GM12892 (cell line): Measurements from ENCODE around the gene TRAIP.
"Not testable (repeated sequence)": the region's sequence is repeated elsewhere in the genome, so short reads cannot be mapped to it uniquely, and the experiment has no call there.

Experiments used
- DNase-seq: peaks from one replicate; pipeline ENCODE4 v3.0.0; 2011; ENCODE audit not compliant: insufficient read length
- FAIRE-seq: peaks from 2 replicates; lab custom pipeline; 2011; peaks lifted over from hg19 to GRCh38; lab: Jason Lieb, UNC
- POLR2A ChIP-seq: IDR thresholded peaks from 2 replicates; pipeline ENCODE4 v1.6.1; 2011; ENCODE audit warnings: low read depth, low read length, control low read depth
- POLR2AphosphoS5 ChIP-seq: IDR thresholded peaks from 2 replicates; pipeline ENCODE4 v1.6.1; 2011; ENCODE audit warnings: low read depth, low read length, control low read depth
- TAF1 ChIP-seq: IDR thresholded peaks from 2 replicates; pipeline ENCODE4 v1.6.1; 2011; ENCODE audit warnings: low read depth, mild to moderate bottlenecking, control low read depth, low read length, borderline replicate concordance

The TRAIP gene

GRCh38 chr3:49793486-49794085 lies 62.8 kb downstream of the TRAIP start:
- no peak for TF ChIP-seq POLR2A
- no peak for TF ChIP-seq TAF1
- TF ChIP-seq POLR2AphosphoS5 = no peak
- FAIRE-seq = no peak
- DNase-seq = peak; percentile 12

DNA sequence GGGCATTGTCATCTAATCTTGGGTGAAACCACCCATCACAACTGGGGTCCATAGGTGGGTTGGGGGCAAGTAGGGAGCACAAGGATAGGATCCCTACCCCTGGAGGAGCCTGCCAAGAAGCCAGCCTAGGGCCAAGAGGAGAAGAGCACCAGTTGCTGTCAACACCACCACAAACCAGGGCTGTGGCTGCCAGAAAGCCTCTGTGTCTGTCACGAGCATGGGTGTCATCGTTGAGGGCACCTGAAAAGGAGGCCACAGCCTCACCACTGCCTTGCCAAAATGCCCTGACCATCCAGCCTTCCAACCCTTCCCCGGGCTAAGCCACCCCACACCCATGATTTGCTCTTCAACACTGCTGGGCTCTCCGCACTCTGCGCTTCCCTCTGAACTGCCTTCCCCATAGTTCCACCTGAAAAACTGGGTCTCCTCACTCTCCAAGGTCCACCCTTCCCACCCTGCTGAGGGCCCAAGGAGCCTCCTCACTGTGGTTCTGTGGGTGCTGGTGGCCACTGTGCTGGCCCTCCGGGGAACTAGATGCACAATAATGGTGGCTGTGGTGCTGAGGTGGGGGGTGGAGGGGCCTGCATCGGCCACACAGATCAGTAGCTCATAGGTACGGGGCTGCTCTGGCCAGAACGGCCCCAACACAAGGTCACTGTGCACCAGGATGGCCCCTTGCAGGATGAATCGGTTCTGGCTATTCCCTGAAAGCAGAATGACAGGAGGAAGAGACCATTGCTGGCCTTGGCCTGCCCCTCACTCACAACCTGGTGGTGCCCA lies 63.8 kb downstream of the TRAIP start:
- TF ChIP-seq POLR2A (no peak), POLR2AphosphoS5 (no peak), TAF1 (no peak)
- FAIRE-seq (no peak), DNase-seq (peak; percentile 6)

DNA sequence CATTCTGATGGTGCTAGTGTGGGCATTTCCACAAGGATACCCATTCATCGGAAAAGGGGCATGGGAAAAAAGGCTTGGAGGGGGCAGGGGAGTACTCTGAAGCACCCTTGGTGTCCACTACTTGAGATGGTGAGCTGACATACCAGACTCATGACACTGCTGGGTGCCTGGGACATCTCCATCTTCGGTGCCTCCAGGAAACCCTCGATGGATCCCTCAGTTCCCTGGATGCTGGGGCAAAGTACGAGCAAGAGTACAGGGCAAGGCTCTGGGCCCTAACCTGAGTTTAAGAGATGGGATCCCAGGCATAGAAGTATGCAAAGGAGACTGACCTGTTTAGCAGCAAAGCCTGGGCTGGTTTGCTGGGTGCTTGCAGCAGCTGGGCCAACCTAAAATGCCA lies 64.8 kb downstream of the TRAIP start:
- TF ChIP-seq POLR2A (no peak), TAF1 (no peak), POLR2AphosphoS5 (no peak)

DNA sequence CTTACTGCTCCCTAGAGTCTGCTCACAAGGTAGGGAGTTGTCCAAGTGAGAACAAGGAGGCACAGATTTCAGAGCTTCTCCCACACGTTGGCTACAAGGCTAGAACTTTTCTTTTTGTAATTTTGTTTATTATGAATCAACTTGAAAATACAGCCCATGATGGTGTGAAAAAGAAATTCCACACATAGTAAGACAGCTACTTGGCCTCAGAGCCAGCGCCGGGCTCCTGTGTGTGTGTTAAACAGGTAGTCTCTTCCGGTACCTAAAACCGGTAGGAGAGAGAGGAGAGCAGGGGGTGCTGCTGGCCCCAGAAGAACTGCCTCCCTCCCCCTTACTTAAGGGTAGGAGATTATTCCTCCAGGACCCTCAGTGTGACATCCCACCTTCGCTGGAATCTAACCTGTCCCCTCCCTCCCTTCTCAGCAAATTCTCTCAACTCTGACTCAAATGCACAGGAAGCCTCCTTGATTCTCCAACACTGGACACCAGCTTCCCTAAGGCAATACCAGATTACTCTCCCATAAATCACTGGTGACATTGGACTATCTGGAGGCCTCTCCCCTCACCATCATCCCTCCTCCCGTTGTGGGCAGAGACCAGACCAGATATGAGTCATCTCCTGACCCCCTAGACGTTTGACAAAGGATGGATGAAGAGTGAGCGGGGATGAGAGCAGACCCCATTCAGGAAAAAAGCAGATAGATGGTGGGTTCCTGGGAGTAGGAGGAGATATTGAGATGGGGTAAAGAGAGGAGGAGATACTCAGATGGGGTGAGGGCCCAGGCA lies 65.5 kb downstream of the TRAIP start:
- no peak for FAIRE-seq

More for the DNA sequence above, 64.8 kb downstream of the TRAIP start:
- FAIRE-seq (no peak), DNase-seq (no peak)

DNA sequence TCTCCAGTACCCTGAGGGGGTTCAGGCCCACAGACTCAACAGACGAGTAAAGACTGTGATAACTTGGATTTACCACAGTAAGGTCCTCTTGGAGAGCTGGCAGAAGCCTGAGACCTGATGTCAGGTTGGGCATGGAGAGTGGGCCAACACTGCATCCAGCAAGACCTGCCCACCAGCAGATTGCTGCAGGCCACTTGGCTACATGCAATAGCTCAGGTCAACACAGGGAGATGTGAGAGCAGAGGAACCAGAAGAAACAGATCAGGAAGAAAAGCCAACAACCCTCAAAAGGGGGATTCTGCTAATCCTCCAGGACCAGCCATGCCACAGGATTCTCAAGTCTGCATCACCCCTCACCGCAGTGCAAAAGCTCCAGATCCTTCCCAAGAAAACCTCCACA lies 68.3 kb downstream of the TRAIP start:
- TF ChIP-seq TAF1 = no peak
- no peak for TF ChIP-seq POLR2A
- no peak for DNase-seq
- no peak for FAIRE-seq

More for the DNA sequence above, 65.5 kb downstream of the TRAIP start:
- DNase-seq = peak; percentile 2
- TF ChIP-seq POLR2AphosphoS5 = no peak

DNA sequence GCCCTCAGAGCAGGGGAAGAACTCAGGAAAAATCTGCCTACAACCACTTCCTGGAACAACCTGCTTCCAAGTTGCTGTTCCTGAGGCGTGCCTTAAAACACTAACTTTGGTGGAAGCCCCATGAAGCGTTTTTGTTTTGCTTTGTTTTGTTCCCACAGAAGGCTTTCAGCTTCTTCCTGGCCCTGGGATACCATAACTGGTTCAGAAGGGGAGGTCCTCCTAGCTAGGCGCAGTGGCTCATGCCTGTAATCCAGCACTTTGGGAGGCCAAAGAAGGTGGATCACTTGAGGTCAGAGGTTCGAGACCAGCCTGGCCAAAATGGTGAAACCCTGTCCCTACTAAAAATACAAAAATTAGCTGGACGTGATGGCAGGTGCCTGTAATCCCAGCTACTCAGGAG lies 68.8 kb downstream of the TRAIP start:
- FAIRE-seq = no peak
- no peak for DNase-seq
- TF ChIP-seq POLR2AphosphoS5 = no peak
- no peak for TF ChIP-seq POLR2A
- no peak for TF ChIP-seq TAF1

DNA sequence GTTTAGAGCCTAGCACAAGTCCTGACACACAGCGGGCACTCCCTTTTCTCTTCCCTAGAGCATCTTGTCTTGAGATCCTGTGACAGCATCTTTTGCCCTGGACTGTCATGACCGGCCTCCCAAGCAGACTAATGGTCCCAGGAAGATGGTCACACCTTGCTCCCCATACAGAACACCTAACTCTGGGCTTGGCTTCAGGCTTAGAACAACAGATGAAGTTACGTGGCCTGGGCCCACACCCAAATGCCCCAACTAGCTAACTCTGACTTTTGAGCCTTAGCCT lies 69.2 kb downstream of the TRAIP start:
- no peak for TF ChIP-seq POLR2A
- TF ChIP-seq TAF1 = no peak
- no peak for TF ChIP-seq POLR2AphosphoS5
- FAIRE-seq = no peak
- DNase-seq = peak; percentile 5

DNA sequence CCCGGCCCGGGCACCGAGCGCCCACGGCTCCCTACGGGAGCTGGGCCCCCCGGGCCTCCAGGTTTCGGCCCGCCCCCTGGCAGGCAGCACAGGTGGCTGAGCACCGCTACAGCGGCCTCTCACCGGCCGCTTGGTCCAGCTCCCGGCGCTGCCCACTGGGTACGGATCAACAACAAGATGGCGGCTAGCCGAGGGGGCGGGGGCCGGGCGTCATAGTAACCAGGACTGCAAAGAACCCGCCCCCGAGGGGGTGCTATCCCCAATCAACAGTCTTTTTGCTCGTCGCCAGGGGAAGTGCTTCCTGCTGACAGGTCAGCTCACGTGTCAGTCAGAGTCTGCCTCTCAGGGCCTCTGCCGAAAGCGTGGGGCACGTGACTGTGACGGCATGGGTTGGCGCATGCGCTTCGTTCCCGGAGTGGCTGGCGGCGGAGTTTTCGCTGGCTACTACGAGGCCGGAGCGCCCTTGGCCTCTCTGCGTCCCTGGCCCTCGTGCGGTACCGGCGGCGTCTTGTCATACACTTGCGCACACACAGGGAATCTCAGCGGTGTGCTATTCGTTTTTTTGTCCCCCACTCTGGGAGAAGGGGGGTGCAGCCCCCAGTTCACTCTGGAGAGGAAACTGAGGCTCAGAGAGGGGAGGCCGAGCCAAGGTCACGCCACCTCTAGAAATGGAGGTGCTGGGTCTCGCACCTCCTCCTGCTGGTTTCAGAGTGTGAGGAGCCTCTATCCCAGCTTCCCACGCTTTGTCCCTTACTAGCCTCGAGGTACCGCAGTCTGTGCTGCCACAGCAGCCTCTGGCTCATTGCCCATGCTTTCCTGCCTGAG lies 69.8 kb downstream of the TRAIP start, which contains the start of gene IP6K1:
Gene IP6K1, minus strand, starts transcription at position 186 of the 825 bp plus-strand sequence. CDS start 38,502 bp downstream, outside the sequence.
- TF ChIP-seq POLR2A (peak; percentile 86), TAF1 (0 out of 2 replicates have a peak, but pooled peaks have one; percentile 36), POLR2AphosphoS5 (peak; percentile 73; the same call in 1 of the 2 replicates)
- FAIRE-seq = peak; percentile 100
- peak; percentile 100 for DNase-seq

DNA sequence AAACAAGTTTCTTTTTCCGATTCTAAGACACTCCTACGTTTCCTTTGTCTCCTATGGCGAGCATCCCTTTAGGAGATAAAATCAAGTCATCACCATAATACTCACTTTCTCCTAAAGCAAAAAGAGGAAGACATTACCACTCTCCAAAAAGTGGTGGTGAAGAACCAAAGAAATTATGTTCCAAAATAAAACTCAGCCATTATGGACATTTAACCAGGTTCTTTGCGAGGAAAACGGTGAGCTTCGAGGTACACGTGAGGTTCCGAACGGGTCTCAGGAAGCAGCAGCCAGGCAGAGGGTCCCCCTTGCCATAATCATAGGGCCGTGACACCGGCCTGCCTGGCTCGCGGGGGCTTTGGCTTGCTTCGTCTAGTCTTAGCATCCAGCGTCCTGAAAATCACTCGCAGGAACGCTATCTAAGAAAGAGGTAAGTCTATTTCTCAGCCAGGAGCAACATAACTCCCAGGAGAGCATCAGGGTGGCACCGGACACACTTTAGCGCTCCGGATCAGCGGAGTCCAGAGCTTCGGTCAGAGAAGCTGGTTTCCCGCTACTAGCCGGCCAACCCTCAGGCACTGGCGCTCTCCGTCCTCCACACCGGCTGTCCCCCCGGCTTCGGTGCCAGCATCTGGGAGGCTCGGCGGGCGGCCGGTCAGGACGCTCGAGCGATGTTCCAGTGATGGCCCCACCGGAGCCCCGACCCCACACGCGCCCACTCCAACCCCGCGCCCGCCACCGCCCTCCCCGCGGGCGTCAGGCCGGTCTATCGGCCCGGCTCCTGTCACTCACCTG lies 70.6 kb downstream of the TRAIP start:
- TF ChIP-seq TAF1 = no peak
- no peak for TF ChIP-seq POLR2AphosphoS5
- TF ChIP-seq POLR2A = no peak
- peak; percentile 61 for FAIRE-seq
- no peak for DNase-seq

GRCh38 chr3:49782277-49782676 lies 74.1 kb downstream of the TRAIP start:
- not testable (repeated sequence) for DNase-seq

More at GRCh38 chr3:49782277-49782676, 74.1 kb downstream of the TRAIP start:
- not testable (repeated sequence) for FAIRE-seq
